DND-41 (cell line): ENCODE measurements around the gene EDEM3.

Experiments used
- EZH2 ChIP-seq: IDR thresholded peaks from 3 replicates; pipeline ENCODE4 v1.6.1; 2012; ENCODE audit warnings: borderline replicate concordance, low read depth, mild to moderate bottlenecking, moderate library complexity, low read length, inconsistent platforms; ENCODE audit not compliant: severe bottlenecking
- TF ChIP-seq, protein P1 (sequence below): IDR thresholded peaks from 2 replicates; pipeline ENCODE4 v1.5.1; 2012; ENCODE audit warnings: borderline replicate concordance, low read length, moderate library complexity, mild to moderate bottlenecking; ENCODE audit not compliant: poor library complexity, severe bottlenecking; ENCODE audit errors: extremely low read depth

DNA sequence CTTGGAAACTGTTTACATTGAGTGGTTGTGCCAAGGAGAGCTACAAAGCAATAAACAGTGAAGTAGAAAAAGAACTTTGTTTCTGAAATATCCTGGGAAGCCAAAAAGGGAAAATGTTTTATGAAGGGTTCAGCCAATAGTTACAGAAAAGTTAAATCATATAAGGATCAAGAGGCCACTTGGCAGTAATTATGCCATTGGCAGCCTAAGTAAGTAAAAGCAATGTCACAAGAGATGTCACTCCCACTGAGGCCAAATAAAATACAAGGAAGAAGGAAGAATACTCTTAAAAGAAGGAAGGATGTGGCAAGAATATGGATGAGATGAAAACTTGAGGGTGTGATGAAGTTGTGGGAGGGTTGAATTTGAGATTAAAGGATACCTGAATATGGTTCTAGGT lies 45.2 kb downstream of the EDEM3 start:
- TF ChIP-seq, protein P1, sequence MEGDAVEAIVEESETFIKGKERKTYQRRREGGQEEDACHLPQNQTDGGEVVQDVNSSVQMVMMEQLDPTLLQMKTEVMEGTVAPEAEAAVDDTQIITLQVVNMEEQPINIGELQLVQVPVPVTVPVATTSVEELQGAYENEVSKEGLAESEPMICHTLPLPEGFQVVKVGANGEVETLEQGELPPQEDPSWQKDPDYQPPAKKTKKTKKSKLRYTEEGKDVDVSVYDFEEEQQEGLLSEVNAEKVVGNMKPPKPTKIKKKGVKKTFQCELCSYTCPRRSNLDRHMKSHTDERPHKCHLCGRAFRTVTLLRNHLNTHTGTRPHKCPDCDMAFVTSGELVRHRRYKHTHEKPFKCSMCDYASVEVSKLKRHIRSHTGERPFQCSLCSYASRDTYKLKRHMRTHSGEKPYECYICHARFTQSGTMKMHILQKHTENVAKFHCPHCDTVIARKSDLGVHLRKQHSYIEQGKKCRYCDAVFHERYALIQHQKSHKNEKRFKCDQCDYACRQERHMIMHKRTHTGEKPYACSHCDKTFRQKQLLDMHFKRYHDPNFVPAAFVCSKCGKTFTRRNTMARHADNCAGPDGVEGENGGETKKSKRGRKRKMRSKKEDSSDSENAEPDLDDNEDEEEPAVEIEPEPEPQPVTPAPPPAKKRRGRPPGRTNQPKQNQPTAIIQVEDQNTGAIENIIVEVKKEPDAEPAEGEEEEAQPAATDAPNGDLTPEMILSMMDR = no peak
- no peak for TF ChIP-seq EZH2
